Central memory CD8-positive, alpha-beta T cell (primary cell): Measurements from ENCODE around the gene CBX1.

Experiments used
- ATAC-seq: fragments of 150-1000 bp; cut with Tn5 transposase; replicated peaks from 2 replicates; pipeline ENCODE4 v1.10.0; 2022; ENCODE audit warnings: mild to moderate bottlenecking, moderate FRiP score, moderate number of reproducible peaks; ENCODE audit not compliant: poor library complexity, severe bottlenecking; ENCODE audit errors: extremely low read depth
- DNase-seq, 2 donors: peaks; one replicate each; pipeline ENCODE4 v3.0.0; 2021; ENCODE audit warnings: low spot score in 2 of 2
- H3K27ac Mint-ChIP-seq: one replicate; pipeline ENCODE4 v1.8.0; 2022; ENCODE audit warnings: low read depth, mild to moderate bottlenecking, moderate library complexity, mixed read lengths
- H3K27me3 Mint-ChIP-seq: one replicate; pipeline ENCODE4 v1.8.0; 2022; ENCODE audit warnings: mixed read lengths
- H3K36me3 Mint-ChIP-seq: one replicate; pipeline ENCODE4 v1.8.0; 2022; ENCODE audit warnings: mild to moderate bottlenecking, moderate library complexity, mixed read lengths; ENCODE audit not compliant: insufficient read depth
- H3K4me1 Mint-ChIP-seq: one replicate; pipeline ENCODE4 v1.8.0; 2022; ENCODE audit warnings: mixed read lengths
- H3K4me3 Mint-ChIP-seq: one replicate; pipeline ENCODE4 v1.8.0; 2022; ENCODE audit warnings: mild to moderate bottlenecking, moderate library complexity, mixed read lengths
- H3K9me3 Mint-ChIP-seq: one replicate; pipeline ENCODE4 v1.8.0; 2022; ENCODE audit warnings: mixed read lengths

Gene CBX1

DNA sequence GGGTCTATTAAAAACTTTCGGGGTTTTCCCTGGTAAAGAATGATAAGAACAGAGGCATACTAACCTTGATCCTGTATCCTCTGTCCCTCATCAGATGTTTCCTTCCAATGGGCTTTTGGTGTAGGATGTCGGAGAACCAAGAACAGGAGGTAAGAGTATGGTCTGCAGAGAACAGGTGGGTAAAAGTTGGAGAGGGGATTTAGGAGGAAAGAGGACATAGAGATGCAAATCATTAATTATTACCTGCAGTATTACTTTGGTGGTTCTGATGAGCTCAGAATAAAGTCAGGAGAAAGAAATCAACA lies 10.6 kb upstream of the CBX1 start:
- no peaks in the 10 kb centered on the region for H3K27me3 Mint-ChIP-seq
- DNase-seq (no peak), ATAC-seq (no peak)
- H3K4me3 Mint-ChIP-seq, result peak overlapping the region; percentile 12
- peaks cover 54% of the 10 kb centered on the region for H3K4me1 Mint-ChIP-seq
- no peaks in the 10 kb centered on the region for H3K9me3 Mint-ChIP-seq
- peak overlapping the region; percentile 58 for H3K27ac Mint-ChIP-seq
- peaks cover 45% of the 10 kb centered on the region for H3K36me3 Mint-ChIP-seq

GRCh38 chr17:48110761-48111160 lies 9.5 kb upstream of the CBX1 start:
- no peak for DNase-seq
- H3K36me3 Mint-ChIP-seq, result peaks cover 35% of the 10 kb centered on the region
- H3K27ac Mint-ChIP-seq, result peak overlapping the region; percentile 58
- H3K4me3 Mint-ChIP-seq, result peak overlapping the region; percentile 8
- H3K4me1 Mint-ChIP-seq, result peaks cover 58% of the 10 kb centered on the region
- no peak for ATAC-seq
- H3K27me3 Mint-ChIP-seq, result no peaks in the 10 kb centered on the region
- H3K9me3 Mint-ChIP-seq, result no peaks in the 10 kb centered on the region

DNA sequence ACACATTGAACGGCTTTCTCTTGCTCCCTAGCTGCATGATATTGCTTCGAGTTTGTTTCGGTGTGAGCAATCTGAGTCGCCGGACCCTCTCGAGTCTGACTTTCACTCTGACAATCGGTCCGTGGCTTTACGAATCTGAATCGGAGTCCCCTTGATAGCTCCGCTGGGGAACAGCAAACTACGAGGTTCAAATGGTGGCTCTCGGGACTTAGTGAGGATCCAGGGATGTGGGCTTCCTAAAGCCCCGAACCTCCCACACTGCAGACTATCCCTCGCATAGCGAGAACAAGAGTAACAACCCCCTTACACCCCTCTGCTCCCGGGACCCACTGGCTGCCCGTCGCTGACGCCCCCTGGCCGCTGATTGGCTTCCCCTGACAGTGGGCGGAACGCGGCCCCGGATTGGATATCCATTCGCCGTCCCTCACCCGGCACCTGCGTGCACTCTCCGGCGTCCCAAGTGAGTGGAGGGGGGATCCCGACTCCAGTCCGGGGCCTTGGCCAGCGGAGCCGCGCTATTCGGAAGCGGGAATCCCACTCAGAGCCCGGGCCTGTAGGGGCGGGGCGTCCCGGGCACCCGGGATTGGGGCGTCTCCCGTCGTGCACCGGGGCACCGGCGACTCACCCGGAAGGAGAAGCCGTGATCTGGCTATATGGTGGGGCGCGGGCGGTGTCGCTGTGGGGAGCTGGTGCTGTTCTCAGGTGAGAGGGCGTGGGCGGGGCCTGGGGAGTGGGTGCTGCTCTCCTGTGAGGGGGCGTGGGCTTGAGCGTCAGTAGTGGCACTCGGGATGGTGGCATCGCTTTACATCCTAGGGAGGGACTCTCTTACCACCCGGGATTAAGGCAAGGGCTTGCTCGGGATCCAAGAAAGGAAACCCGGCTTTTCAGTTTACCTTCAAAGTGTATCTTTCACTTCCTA lies 6.1 kb upstream of the CBX1 start, which contains the start of gene SNX11:
SNX11 (plus strand) TSS at position 630 of the 919 bp plus-strand sequence. CDS start 4,278 bp downstream, outside the sequence.
- peak within 1 kb of the TSS; percentile 89 for H3K4me3 Mint-ChIP-seq
- peaks cover 59% of the 10 kb centered on the region for H3K4me1 Mint-ChIP-seq
- DNase-seq, result peak; percentile 79 to 82
- ATAC-seq, result peak; percentile 90
- no peaks in the 10 kb centered on the region for H3K9me3 Mint-ChIP-seq
- H3K27ac Mint-ChIP-seq, result peak within 1 kb of the TSS; percentile 85
- H3K27me3 Mint-ChIP-seq, result no peaks in the 10 kb centered on the region
- peaks cover 19% of the 10 kb centered on the region for H3K36me3 Mint-ChIP-seq

DNA sequence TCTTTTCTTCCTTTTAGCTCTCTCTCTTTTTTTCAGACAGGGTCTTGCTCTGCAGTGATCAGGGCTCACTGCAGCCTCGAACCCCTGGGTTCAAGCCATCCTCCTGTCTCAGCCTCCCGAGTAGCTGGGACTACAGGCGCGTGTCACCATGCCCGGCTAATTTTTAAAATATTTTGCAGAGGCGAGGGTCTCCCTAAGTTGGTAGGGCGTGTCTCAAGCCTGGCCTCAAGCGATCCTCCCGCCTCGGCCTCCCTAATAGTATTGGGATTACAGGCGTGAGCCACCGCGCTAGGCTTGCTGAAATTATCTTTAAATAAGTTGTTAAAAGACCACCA lies 5.5 kb upstream of the CBX1 start:
- no peaks in the 10 kb centered on the region for H3K9me3 Mint-ChIP-seq
- DNase-seq (no peak), ATAC-seq (no peak)
- H3K27me3 Mint-ChIP-seq, result no peaks in the 10 kb centered on the region
- H3K27ac Mint-ChIP-seq, result peak overlapping the region; percentile 85
- H3K4me1 Mint-ChIP-seq, result peaks cover 52% of the 10 kb centered on the region
- peaks cover 15% of the 10 kb centered on the region for H3K36me3 Mint-ChIP-seq
- peak overlapping the region; percentile 89 for H3K4me3 Mint-ChIP-seq

GRCh38 chr17:48104440-48104839 lies 3.2 kb upstream of the CBX1 start:
- Mint-ChIP-seq H3K4me3 (no peak overlapping the region), H3K36me3 (peaks cover 20% of the 10 kb centered on the region), H3K4me1 (peaks cover 51% of the 10 kb centered on the region), H3K27me3 (no peaks in the 10 kb centered on the region), H3K27ac (no peak overlapping the region), H3K9me3 (no peaks in the 10 kb centered on the region)
- ATAC-seq (no peak), DNase-seq (no peak)

DNA sequence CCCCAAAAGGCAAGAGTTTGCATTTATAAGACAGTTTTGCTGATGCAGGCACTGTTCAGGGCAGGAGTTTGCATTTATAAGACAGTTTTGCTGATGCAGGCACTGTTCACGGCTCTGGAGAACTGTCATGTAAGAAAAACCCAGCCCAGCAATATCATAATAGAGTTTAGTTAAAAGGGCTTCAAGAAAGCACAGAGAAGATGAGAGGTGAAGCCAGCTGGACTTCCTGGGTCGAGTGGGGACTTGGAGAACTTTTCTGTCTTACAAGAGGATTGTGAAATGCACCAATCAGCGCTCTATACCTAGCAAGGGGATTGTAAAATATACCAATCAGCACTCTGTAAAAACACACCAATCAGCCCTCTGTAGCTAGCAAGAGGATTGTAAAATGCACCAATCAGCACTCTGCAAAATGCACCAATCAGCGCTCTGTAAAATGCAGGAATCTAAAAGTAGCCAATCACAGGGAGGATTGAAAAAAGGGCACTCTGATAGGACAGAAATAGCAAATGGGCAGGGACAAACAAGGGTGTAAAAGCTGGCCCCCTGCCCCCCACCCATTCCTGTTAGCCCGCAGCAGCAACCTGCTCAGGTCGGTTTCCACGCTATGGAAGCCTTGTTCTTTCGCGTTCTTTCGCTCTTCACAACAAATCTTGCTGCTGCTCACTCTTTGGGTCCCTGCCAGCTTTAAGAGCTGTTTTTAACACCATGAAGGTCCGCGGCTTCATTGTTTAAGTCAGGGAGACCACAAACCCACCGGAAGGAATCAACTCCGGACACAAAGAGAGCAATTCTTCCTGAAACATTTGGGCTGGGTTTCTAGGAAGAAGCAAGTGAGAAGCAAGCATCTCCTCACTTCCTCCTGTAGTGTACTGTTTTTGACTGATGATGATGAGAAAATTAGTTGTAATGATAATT lies 1.8 kb upstream of the CBX1 start:
- Mint-ChIP-seq H3K27me3 (no peaks in the 10 kb centered on the region), H3K27ac (peak overlapping the region; percentile 32), H3K4me1 (peaks cover 42% of the 10 kb centered on the region), H3K36me3 (peaks cover 20% of the 10 kb centered on the region), H3K4me3 (peak overlapping the region; percentile 87), H3K9me3 (no peaks in the 10 kb centered on the region)
- ATAC-seq (no peak), DNase-seq (no peak)

DNA sequence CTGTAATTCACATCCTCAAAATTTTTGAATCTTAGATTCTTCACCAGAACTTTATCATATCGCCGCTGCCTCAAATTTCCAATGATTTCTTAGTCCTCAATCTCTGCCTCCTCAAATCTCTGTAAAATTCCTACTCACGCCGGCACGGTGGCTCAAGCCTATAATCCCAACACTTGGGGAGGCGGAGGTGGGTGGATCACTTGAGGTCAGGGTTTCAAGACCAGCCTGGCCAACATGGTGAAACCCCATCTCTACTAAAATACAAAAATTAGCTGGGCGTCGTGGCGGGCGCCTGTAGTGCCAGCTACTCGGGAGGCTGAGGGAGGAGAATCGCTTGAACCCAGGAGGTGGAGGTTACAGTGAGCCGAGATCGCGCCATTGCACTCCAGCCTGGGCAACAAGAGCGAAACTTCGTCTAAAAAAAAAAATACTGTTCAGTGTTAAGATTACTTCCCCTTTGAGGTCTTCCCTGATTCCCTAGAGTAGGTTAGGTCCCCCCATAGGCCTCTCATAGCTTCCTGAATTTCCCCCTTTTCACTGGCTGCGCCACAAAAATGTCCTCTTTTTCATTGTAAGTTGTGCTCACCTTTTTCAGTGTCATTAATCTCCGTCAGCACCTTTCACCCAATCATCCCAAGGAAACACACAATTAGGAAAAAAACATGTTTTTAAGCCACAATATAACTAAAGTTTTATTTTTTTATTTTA lies 919 bp upstream of the CBX1 start:
- no peaks in the 10 kb centered on the region for H3K9me3 Mint-ChIP-seq
- ATAC-seq (no peak), DNase-seq (no peak)
- H3K27ac Mint-ChIP-seq, result peak overlapping the region; percentile 32
- H3K27me3 Mint-ChIP-seq, result no peaks in the 10 kb centered on the region
- peaks cover 37% of the 10 kb centered on the region for H3K4me1 Mint-ChIP-seq
- H3K4me3 Mint-ChIP-seq, result peak overlapping the region; percentile 87
- H3K36me3 Mint-ChIP-seq, result peaks cover 14% of the 10 kb centered on the region

DNA sequence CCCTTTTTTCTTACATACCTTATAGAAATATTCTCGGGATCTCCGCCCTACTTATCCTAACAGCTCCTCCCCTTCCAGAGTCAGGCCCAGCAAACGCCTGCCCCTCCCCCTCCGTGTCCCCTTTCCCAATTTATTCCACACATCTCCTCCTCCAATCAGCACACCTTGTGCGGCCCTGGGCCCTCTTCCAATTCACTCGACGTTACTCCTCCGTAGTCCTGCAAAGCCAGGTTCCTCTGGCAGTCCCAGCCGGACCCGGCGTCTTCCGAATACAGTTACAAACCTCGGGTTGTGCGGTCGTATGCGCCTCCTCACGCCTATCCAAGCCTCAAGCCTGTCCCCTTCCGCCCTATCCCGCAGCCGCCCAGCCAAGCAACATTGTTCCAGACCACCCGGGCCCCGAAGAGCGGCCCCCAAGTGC lies 677 bp downstream of the CBX1 start:
- peak overlapping the region; percentile 81 for H3K27ac Mint-ChIP-seq
- peak overlapping the region; percentile 87 for H3K4me3 Mint-ChIP-seq
- ATAC-seq, result no peak
- H3K9me3 Mint-ChIP-seq, result no peaks in the 10 kb centered on the region
- DNase-seq, result no peak
- peaks cover 29% of the 10 kb centered on the region for H3K4me1 Mint-ChIP-seq
- no peaks in the 10 kb centered on the region for H3K27me3 Mint-ChIP-seq
- peaks cover 12% of the 10 kb centered on the region for H3K36me3 Mint-ChIP-seq

DNA sequence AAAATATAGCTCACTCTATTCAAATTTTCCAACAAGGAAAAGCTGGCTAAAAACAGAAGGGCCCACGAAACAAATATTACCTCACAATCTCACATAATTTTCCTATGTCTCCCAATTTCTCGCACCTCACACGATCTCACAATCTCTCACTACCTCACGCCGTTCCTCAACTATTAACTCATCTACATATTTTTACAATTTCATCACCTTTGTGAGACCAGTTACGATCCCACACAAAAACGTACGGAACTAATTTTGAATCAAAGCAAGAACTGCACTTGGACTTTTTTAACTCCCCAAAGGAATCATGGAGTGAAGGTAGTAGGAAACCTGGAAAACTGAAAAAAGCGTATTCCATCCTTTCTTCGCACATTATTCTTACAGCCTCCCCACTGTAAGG lies 1.1 kb downstream of the CBX1 start:
- DNase-seq, result no peak
- peaks cover 29% of the 10 kb centered on the region for H3K4me1 Mint-ChIP-seq
- no peaks in the 10 kb centered on the region for H3K27me3 Mint-ChIP-seq
- no peak overlapping the region for H3K27ac Mint-ChIP-seq
- peak overlapping the region; percentile 87 for H3K4me3 Mint-ChIP-seq
- H3K36me3 Mint-ChIP-seq, result peaks cover 12% of the 10 kb centered on the region
- no peak for ATAC-seq
- no peaks in the 10 kb centered on the region for H3K9me3 Mint-ChIP-seq

DNA sequence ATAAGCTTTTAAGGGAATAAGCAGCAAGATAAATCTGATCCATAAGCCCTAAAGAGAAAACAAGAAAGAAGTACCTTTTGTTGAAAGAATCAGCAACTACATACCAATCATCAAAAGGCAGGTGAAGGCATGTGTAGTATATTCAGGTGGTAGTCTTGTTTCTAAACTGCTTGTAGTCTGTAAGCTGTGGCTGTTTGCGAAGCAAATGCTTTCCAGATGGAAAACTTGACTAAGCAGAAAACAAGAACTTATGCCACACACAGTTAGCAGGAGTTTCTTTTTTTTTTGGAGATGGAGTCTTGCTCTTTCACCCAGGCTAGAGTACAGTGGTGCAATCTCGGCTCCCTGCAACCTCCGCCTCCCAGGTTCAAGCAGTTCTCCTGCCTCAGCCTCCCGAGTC lies 5.7 kb downstream of the CBX1 start:
- H3K4me1 Mint-ChIP-seq, result peaks cover 8% of the 10 kb centered on the region
- H3K9me3 Mint-ChIP-seq, result no peaks in the 10 kb centered on the region
- ATAC-seq (no peak), DNase-seq (no peak)
- no peak overlapping the region for H3K27ac Mint-ChIP-seq
- no peaks in the 10 kb centered on the region for H3K27me3 Mint-ChIP-seq
- no peak overlapping the region for H3K4me3 Mint-ChIP-seq
- H3K36me3 Mint-ChIP-seq, result peaks cover 7% of the 10 kb centered on the region

DNA sequence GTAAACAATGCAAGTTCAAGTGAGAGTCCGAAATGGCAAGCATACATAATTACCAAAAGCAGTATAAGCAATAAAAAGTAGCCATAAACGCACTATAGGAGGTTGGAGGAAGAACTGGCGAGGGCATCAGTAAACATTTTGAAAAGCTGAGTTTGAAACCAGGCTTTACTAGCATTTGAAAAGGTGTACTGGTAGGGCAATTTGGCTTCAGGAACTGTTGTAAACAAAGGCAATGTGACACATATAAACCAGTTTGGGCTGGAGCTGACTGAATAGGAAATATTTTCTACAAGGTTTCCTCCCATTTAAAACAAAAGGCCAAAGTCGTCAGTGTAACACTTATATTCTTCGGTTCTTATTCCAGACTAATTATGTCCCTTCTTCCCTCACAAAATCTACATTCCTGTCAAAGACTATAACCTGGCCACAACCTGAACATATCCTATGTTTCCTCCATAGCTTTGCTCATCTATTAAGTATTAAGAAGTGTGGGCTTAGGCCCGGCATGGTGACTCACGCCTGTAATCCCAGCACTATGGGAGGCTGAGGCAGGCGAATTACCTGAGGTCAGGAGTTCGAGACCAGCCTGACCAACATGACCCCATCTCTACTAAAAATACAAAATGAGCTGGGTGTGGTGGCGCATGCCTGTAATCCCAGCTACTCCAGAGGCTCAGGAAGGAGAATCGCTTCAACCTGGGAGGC lies 7.8 kb downstream of the CBX1 start:
- DNase-seq, result no peak
- no peaks in the 10 kb centered on the region for H3K4me1 Mint-ChIP-seq
- H3K27ac Mint-ChIP-seq, result no peak overlapping the region
- peaks cover 6% of the 10 kb centered on the region for H3K36me3 Mint-ChIP-seq
- H3K9me3 Mint-ChIP-seq, result no peaks in the 10 kb centered on the region
- H3K27me3 Mint-ChIP-seq, result no peaks in the 10 kb centered on the region
- H3K4me3 Mint-ChIP-seq, result no peak overlapping the region
- ATAC-seq, result no peak

GRCh38 chr17:48084932-48085331 lies 16.3 kb downstream of the CBX1 start:
- ATAC-seq (no peak), DNase-seq (no peak)
- Mint-ChIP-seq H3K4me1 (no peaks in the 10 kb centered on the region), H3K4me3 (no peak overlapping the region), H3K27me3 (no peaks in the 10 kb centered on the region), H3K36me3 (no peaks in the 10 kb centered on the region), H3K27ac (no peak overlapping the region), H3K9me3 (no peaks in the 10 kb centered on the region)
